ENCODE data around the gene CCDC60.

The CCDC60 gene, protein sequence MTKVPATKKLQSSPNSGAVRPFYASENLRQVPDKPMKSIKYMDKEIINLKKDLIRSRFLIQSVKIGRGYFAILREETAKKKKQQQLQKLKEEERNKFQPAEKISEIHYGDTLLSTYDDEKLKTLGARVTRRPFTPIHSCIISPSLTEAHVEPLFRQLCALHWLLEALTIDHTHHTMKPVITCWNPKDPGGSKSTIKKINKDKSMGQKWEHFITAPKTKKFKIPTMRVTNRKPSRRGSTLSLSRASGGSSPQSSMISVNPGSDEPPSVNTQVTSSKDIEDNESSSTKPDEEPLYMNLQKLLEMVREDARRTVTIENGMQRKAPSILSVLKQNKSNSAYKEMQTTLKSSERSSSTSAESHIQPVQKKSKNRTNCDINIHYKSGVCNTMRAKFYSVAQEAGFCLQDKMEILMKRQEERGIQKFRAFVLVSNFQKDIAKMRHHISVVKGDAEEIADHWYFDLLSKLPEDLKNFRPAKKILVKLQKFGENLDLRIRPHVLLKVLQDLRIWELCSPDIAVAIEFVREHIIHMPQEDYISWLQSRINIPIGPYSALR

DNA sequence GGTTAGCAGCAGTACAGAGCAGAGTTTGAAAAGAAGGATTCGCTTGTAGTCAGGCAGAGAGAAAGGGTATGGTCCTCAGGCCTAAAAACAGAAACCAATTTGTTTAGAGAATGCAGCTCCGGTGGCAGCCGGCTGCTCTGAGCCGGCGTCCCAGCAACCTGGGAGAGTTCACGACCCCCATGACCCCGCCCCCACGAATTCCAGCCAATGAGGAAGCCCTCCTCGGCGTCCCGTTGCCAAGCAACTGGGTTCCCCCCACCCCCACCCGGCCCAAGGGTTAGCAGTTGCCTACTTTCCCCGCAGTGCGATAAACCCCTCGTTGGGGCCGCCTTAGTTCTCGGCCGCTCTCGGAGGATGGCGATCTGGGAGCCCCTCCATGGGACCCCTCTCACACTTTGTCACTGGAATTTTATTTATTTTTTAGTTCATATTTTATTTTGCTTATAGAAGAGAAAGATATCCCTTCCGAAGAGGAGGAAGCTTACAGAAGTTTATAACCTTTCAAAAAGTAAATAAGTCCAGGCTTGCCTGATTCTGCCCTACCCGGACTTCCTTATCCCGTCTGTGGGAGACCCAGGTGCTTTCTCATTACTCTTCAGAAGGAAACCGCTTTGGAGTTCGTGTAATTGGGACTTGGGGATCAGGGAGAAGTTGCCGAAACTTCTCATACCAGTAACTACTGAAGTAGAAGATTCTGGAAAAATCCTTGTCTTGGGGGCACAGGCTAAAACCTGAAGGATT is at the start of gene CCDC60:
Gene CCDC60 (plus strand): TSS at position 300 of the 741 bp plus-strand sequence. CDS start 448 bp downstream, outside the sequence.
- no peaks in the 10 kb centered on the region for H3K36me3 Mint-ChIP-seq
- no peak within 1 kb of the TSS for H3K4me3 Mint-ChIP-seq
- no peaks in the 10 kb centered on the region for H3K4me1 Mint-ChIP-seq
- H3K27ac Mint-ChIP-seq, result no peak within 1 kb of the TSS
- DNase-seq (ENCODE audit: low spot score in 2 of 2) (no peak), ATAC-seq (no peak)
- H3K9me3 Mint-ChIP-seq, result peaks cover 2% of the 10 kb centered on the region

DNA sequence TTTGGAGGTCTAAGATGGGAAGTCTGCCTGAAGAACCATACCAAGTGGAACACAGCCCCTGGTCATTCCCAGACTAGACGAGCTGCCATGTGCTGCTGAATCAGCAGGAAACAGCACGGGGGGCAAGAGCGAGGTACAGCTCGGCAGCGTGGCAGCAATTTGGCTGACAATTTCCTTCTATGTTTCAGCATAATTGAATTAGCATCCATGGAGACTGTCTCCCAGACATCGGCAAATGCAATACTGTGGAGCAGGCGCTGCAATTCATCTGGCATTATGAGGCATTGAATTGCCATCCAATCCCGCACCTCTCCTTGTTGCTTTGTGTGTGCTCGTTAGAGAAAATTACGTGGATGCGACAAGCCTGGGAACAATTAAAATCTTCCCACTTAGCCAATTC is 46.0 kb upstream of the CCDC60 start:
- H3K27ac Mint-ChIP-seq, result no peak overlapping the region
- no peaks in the 10 kb centered on the region for H3K4me1 Mint-ChIP-seq
- no peaks in the 10 kb centered on the region for H3K36me3 Mint-ChIP-seq
- ATAC-seq (no peak), DNase-seq (ENCODE audit: low spot score in 2 of 2) (no peak)
- H3K4me3 Mint-ChIP-seq, result no peak overlapping the region
- H3K9me3 Mint-ChIP-seq, result no peaks in the 10 kb centered on the region

DNA sequence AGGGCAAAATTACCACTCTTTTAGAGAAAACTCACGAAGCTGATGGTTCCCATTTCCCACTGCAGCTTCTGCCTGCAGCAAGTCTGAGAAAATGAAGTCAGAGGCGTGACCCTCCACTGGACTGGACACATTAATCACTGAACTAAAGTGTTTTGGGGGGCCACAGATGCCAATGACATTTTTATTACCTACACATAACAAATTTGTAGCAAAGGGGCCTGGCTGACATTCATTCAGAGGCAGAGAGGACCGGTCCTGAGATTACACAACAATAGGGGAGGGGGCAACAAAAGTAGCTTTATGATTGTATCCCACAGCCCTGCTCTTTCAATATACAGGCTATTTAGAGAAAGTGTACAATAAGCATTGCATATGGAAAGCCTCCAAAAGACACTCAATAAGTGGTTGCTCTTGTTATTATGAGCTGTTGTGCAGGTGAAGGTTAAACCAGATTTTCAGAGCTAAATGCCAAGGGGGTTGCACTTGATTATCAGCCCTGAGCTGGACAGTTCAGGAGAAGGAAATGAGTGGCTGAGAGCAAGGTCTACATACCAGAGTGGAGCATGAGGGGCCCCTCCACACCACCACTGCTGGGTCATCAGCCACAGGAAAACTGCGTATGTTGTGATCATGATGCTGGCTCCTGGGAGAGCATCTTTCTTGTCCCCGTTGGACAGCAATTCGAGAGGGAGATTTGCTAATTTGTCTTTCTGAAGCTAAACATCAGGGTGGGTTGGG is 41.5 kb upstream of the CCDC60 start:
- Mint-ChIP-seq H3K9me3 (no peaks in the 10 kb centered on the region), H3K27ac (no peak overlapping the region), H3K36me3 (no peaks in the 10 kb centered on the region), H3K4me1 (no peaks in the 10 kb centered on the region), H3K4me3 (no peak overlapping the region)
- no peak for DNase-seq (ENCODE audit: low spot score in 2 of 2)
- no peak for ATAC-seq

DNA sequence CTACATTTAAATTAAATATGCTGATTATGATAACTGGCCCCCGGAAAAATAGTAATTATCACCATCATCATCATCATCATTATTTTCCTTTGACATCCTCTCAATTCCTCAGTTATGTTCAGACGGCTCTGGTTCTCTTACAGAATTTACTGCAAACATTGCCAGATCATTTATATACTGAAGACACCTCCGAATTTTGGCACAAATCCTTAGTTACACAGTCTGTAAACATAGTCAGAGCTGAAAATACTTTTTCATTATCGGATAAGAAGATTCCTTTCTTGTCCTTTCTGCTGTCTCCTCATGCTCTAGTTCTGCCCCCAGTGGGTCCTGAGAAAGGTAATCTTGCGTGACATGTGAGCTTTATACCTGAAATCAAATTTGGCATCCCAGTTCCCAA is 40.3 kb upstream of the CCDC60 start:
- no peak for DNase-seq (ENCODE audit: low spot score in 2 of 2)
- Mint-ChIP-seq H3K27ac (no peak overlapping the region), H3K36me3 (no peaks in the 10 kb centered on the region), H3K4me3 (no peak overlapping the region), H3K9me3 (no peaks in the 10 kb centered on the region), H3K4me1 (no peaks in the 10 kb centered on the region)
- ATAC-seq, result no peak

DNA sequence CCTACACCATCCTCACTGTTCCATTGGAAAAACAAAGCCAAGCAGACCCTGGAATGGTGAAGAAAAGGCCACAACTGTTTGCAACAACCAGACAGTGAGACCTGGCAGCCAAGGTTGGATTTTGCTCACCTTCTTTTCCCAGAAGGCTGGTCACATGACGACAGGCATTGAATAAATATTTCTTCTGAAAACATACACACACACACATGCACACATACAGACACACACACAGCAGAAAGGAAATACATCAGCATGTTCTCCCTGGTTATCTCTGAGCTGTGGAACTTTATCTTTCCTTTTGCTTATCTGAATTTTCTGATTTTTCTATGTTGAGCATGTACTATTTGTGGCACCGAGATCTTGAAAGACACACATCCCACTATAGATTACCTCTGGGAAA is 38.0 kb upstream of the CCDC60 start:
- DNase-seq (ENCODE audit: low spot score in 2 of 2) (no peak), ATAC-seq (no peak)
- Mint-ChIP-seq H3K9me3 (no peaks in the 10 kb centered on the region), H3K4me3 (no peak overlapping the region), H3K4me1 (no peaks in the 10 kb centered on the region), H3K27ac (no peak overlapping the region), H3K36me3 (no peaks in the 10 kb centered on the region)

DNA sequence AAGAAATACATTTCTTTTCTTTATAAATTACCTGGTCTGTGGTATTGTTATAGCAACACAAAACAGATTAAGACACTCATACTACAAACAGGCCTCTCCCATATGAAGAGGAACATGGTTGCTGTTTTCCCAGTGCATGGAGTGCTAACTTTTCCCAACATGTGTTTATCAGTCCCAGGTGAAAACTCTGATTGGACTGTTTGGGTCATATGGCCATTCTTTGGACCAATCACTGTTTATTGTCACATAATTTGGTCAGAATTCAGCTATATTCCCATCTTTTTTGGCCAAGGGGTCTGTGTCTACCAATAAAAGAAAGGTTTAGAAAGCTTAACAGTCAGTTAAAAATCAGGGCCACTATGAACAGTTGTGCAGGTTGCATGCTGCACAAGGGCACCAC is 35.4 kb upstream of the CCDC60 start:
- no peak for DNase-seq (ENCODE audit: low spot score in 2 of 2)
- Mint-ChIP-seq H3K27ac (no peak overlapping the region), H3K4me1 (no peaks in the 10 kb centered on the region), H3K36me3 (no peaks in the 10 kb centered on the region), H3K4me3 (no peak overlapping the region), H3K9me3 (no peaks in the 10 kb centered on the region)
- no peak for ATAC-seq

DNA sequence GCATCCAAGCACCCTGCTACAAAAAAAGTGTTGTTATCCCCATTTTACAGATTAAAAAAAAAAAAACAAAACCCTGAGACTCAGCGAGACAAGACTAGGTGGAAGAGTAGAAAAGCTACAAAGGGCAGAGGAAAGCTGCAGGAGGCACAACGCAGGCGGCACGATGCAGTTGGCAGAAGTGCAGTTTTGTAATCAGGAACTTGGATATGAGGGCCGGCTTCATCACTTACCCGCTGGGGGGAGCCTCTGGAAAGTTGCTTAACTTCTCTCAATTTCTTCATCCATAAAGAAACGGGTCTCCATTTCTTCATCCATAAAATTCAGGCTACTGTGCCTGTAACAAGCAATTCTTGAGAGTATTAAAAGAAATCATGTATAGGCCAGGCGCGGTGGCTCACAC is 33.1 kb upstream of the CCDC60 start:
- no peak overlapping the region for H3K27ac Mint-ChIP-seq
- DNase-seq (ENCODE audit: low spot score in 2 of 2) (no peak), ATAC-seq (no peak)
- H3K36me3 Mint-ChIP-seq, result no peaks in the 10 kb centered on the region
- H3K4me3 Mint-ChIP-seq, result no peak overlapping the region
- no peaks in the 10 kb centered on the region for H3K4me1 Mint-ChIP-seq
- no peaks in the 10 kb centered on the region for H3K9me3 Mint-ChIP-seq

DNA sequence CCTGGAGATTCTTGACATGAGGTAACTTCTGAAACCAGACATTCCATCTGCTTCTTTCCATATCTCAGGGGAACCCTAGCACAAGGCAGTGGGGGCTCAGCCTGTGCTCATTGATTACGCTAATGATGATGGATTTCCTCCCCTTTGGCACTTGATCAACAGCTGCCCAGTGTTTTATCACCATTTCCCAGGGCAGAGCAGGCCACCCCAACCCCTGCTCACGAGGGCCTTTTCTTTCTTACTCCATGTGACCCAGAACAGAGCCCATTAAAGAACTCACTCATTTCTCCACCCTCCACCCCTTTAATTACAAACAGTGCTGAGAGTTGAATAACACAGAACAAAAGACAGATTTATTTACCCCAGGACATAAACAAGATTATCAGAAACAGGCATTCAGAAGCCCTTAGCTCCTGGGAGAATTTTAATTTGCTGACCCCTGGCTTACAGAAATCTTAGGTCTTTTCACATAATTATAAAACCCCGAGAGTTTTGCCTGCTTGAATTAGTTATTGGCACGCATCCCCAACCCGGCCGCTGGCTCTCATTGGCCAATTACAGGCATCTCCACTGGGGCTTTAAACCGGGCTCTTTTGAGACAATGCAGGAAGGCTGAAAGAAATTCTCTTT is 32.0 kb upstream of the CCDC60 start:
- Mint-ChIP-seq H3K4me1 (no peaks in the 10 kb centered on the region), H3K27ac (no peak overlapping the region), H3K9me3 (no peaks in the 10 kb centered on the region), H3K4me3 (no peak overlapping the region), H3K36me3 (no peaks in the 10 kb centered on the region)
- no peak for ATAC-seq
- DNase-seq (ENCODE audit: low spot score in 2 of 2), result no peak

DNA sequence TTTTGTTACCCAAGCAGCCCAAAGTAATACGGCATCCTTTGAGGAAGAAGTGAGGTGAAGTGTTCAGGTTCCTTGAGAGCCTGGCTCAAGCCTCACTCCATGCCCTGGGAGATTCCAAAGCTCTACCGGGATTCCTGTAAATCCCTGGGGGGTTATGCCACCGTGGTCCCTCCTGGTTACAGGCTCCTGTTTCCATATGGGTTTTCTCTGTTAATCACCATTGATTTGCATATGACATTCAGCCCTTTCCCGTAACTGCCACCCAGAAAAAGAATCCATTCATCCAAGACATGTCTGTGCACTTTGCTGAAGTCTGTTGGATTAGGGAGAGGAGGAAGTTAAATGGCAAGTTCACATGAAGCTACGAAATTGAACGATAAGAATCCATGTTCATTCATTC is 27.9 kb upstream of the CCDC60 start:
- Mint-ChIP-seq H3K4me1 (no peaks in the 10 kb centered on the region), H3K36me3 (no peaks in the 10 kb centered on the region), H3K27ac (no peak overlapping the region), H3K4me3 (no peak overlapping the region), H3K9me3 (no peaks in the 10 kb centered on the region)
- DNase-seq (ENCODE audit: low spot score in 2 of 2) (no peak), ATAC-seq (no peak)

DNA sequence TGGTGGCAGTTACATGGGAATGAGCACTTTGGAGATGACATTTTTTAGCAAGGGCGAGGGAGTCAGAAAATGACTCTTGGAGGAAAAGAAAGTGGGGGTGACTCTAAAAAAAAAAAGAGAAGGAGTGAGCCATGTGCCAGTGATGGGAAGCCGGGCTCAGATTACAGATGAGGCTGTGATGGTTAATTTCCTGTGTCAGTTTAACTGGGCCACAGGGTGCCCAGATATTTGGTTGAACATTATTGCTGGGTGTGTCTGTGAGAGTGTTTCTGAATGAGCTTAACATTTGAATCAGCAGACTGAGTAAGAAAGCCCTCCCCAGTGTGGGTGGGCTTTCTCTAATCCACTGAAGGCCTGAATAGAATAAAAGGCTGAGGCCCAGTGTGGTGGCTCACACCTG is 26.8 kb upstream of the CCDC60 start:
- Mint-ChIP-seq H3K4me3 (no peak overlapping the region), H3K27ac (no peak overlapping the region), H3K9me3 (no peaks in the 10 kb centered on the region), H3K4me1 (no peaks in the 10 kb centered on the region), H3K36me3 (no peaks in the 10 kb centered on the region)
- no peak for DNase-seq (ENCODE audit: low spot score in 2 of 2)
- no peak for ATAC-seq

DNA sequence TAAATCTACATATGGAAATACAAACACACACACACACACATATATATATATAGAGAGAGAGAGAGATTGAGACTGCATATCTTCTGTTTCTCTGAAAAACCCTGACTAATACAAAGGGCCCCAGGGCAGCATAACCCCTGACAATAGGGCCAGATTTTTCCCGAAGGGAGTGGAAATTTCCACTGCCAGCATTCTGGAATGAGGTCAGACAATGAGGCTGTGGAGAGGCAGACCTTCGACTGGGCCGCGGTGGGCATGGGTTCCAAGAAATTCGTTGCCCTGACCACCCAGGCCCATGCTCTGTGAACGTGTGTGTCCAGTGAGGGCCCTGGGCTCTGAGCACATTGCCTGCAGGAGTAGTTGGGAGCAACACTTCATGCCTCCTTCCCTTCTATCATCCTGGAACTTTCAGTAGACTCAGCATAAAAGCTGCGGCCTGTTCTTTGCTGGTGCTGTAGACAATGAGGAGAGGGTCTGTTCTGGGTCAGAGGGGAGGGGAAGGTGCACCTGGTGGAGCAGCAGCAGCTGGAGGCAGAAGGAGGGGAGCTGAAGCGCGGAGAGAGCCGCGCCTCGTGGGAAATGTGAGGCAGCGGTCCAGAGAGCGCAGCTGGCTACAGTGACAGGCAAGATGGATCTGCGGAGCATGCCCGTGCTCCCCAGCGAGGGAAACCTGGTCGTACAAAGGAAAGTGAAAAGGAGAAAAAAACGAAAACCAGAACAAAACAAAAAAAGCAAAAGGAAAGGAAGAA is 25.6 kb upstream of the CCDC60 start:
- H3K27ac Mint-ChIP-seq, result no peak overlapping the region
- H3K9me3 Mint-ChIP-seq, result no peaks in the 10 kb centered on the region

DNA sequence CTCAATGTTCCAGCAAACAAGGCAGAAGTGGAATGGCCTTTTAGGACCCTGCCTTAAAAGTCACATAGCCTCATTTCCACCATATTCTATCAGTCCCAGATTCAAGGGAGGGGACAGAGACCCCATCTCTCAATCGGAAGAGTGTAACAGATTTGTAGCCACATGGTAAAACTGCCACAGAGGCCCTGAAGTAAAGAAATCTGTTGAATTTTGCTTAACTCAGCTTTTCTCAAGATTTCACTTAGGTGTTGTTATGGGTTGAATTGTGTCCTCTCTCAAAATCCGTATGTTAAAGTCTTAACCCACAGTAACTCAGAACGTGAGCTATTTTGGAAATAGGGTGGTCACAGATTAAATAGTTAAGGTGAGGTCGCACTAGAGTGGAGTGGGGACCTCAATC is 22.7 kb upstream of the CCDC60 start:
- ATAC-seq (no peak), DNase-seq (ENCODE audit: low spot score in 2 of 2) (no peak)
- Mint-ChIP-seq H3K9me3 (no peaks in the 10 kb centered on the region), H3K27ac (no peak overlapping the region), H3K36me3 (no peaks in the 10 kb centered on the region), H3K4me3 (no peak overlapping the region), H3K4me1 (no peaks in the 10 kb centered on the region)

More for the DNA sequence above, 25.6 kb upstream of the CCDC60 start:
- Mint-ChIP-seq H3K4me1 (no peaks in the 10 kb centered on the region), H3K4me3 (no peak overlapping the region), H3K36me3 (no peaks in the 10 kb centered on the region)
- DNase-seq (ENCODE audit: low spot score in 2 of 2), result no peak
- no peak for ATAC-seq

DNA sequence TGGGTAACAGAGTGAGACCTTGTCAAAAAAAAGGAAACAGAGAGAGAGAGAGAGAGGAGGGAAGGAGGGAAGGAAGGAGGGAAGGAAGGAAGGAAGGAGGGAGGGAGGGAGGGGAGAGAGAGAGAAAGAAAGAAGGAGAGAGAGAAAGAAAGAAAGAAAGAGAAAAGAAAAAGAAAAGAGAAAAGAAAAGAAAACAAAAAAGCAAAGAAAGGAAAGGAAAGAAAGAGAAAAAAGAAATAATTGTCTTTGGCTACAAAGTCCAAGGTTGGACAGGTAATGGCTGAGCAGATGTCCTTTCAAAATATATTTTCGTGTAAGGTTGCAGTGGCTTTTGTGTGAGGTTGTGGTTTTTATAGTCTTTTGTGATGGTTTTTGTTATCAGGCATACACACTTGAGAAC is 21.6 kb upstream of the CCDC60 start:
- no peaks in the 10 kb centered on the region for H3K9me3 Mint-ChIP-seq
- H3K4me3 Mint-ChIP-seq, result no peak overlapping the region
- DNase-seq (ENCODE audit: low spot score in 2 of 2), result no peak
- H3K4me1 Mint-ChIP-seq, result no peaks in the 10 kb centered on the region
- ATAC-seq, result no peak
- H3K36me3 Mint-ChIP-seq, result no peaks in the 10 kb centered on the region
- H3K27ac Mint-ChIP-seq, result no peak overlapping the region

DNA sequence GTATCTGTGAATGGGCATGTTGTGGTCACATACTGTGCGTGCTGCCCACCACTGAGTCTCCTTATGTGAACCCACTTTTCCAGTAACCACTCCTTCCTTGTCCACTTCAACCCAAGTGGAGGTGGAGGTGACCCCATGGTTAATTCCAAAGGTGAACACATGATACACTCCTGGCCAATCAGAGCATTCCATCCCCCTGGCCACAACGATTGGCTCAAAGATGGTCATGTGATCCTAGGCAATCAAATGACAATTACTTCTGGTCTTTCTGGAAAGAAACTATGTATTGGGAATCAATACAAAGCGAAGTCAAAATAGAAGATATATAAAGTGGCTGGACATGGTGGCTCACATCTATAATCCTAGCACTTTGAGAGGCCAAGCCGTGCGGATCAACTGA is 20.2 kb upstream of the CCDC60 start:
- Mint-ChIP-seq H3K36me3 (no peaks in the 10 kb centered on the region), H3K4me3 (no peak overlapping the region), H3K9me3 (no peaks in the 10 kb centered on the region), H3K27ac (no peak overlapping the region), H3K4me1 (no peaks in the 10 kb centered on the region)
- DNase-seq (ENCODE audit: low spot score in 2 of 2) (no peak), ATAC-seq (no peak)
